Type B pancreatic cell (in vitro differentiated cells): Measurements from ENCODE around the gene TMOD4. TPM values are rescaled to one million over a fixed set of nuclear protein-coding genes. Genes with fewer than 3 reads are reported as not detected.
A peak's percentile ranks its signal among the peaks of the same experiment; 100 is the strongest.

Experiments used
- DNase-seq: peaks from one replicate; pipeline ENCODE4 v3.0.0; 2021; ENCODE audit warnings: mixed read lengths; ENCODE audit not compliant: unreplicated experiment; ENCODE audit errors: extremely low spot score
- H3K27ac Mint-ChIP-seq: 2 replicates; pipeline ENCODE4 v1.8.0; 2021; ENCODE audit warnings: mild to moderate bottlenecking, mixed read lengths
- H3K27me3 Mint-ChIP-seq: 2 replicates; pipeline ENCODE4 v1.8.0; 2021; ENCODE audit warnings: mixed read lengths
- H3K36me3 Mint-ChIP-seq: 2 replicates; pipeline ENCODE4 v1.8.0; 2021; ENCODE audit warnings: mixed read lengths
- H3K4me1 Mint-ChIP-seq: one replicate; pipeline ENCODE4 v1.8.0; 2021; ENCODE audit warnings: mixed read lengths; ENCODE audit not compliant: unreplicated experiment
- H3K4me3 Mint-ChIP-seq: 2 replicates; pipeline ENCODE4 v1.8.0; 2021; ENCODE audit warnings: mild to moderate bottlenecking, mixed read lengths
- H3K9me3 Mint-ChIP-seq: 2 replicates; pipeline ENCODE4 v1.8.0; 2021; ENCODE audit warnings: mixed read lengths
- CTCF ChIP-seq: fragments of 200-600 bp; sonication (generic); conservative IDR thresholded peaks from 2 replicates; pipeline ENCODE4 v1.5.0; 2021; ENCODE audit warnings: antibody characterized with exemption, mild to moderate bottlenecking
- total RNA-seq: library from RNA; stranded (reverse); gene quantifications from 2 replicates; pipeline ENCODE4 v1.2.1, GENCODE V29; 2021; ENCODE audit warnings: low replicate concordance

The TMOD4 gene
- total RNA-seq, 1 donor from 2014 or later, result 1.9 TPM

- no peak for TF ChIP-seq CTCF
- Mint-ChIP-seq H3K36me3 (peaks cover 4% of the 10 kb centered on the region), H3K27ac (no peak overlapping the region), H3K4me3 (peak overlapping the region; percentile 93), H3K27me3 (peaks cover 12% of the 10 kb centered on the region), H3K9me3 (no peaks in the 10 kb centered on the region), H3K4me1 (peaks cover 38% of the 10 kb centered on the region)
- no peak for DNase-seq
Observed at GRCh38 chr1:151143986-151144385, 31.8 kb downstream of the TMOD4 start.

- Mint-ChIP-seq H3K27me3 (peaks cover 12% of the 10 kb centered on the region), H3K4me1 (peaks cover 38% of the 10 kb centered on the region), H3K27ac (no peak overlapping the region), H3K9me3 (no peaks in the 10 kb centered on the region), H3K36me3 (peaks cover 4% of the 10 kb centered on the region), H3K4me3 (no peak overlapping the region)
- TF ChIP-seq CTCF, result no peak
- DNase-seq, result no peak
Observed at GRCh38 chr1:151143057-151143435, 32.7 kb downstream of the TMOD4 start.

GRCh38 chr1:151142411-151143056, 33.2 kb downstream of the TMOD4 start:
- H3K4me1 Mint-ChIP-seq, result peaks cover 33% of the 10 kb centered on the region
- H3K27ac Mint-ChIP-seq, result no peak overlapping the region
- no peak for DNase-seq
- H3K9me3 Mint-ChIP-seq, result no peaks in the 10 kb centered on the region
- H3K36me3 Mint-ChIP-seq, result peaks cover 4% of the 10 kb centered on the region
- peaks cover 8% of the 10 kb centered on the region for H3K27me3 Mint-ChIP-seq
- no peak for TF ChIP-seq CTCF
- no peak overlapping the region for H3K4me3 Mint-ChIP-seq

GRCh38 chr1:151137789-151138188, 38.0 kb downstream of the TMOD4 start:
- TF ChIP-seq CTCF, result no peak
- no peak for DNase-seq
- Mint-ChIP-seq H3K27me3 (peaks cover 11% of the 10 kb centered on the region), H3K27ac (no peak overlapping the region), H3K4me1 (no peaks in the 10 kb centered on the region), H3K4me3 (no peak overlapping the region), H3K9me3 (no peaks in the 10 kb centered on the region), H3K36me3 (peaks cover 12% of the 10 kb centered on the region)

GRCh38 chr1:151135433-151136385, 40.1 kb downstream of the TMOD4 start:
- Mint-ChIP-seq H3K4me3 (no peak overlapping the region), H3K9me3 (no peaks in the 10 kb centered on the region), H3K27ac (no peak overlapping the region), H3K27me3 (peaks cover 22% of the 10 kb centered on the region), H3K36me3 (peaks cover 12% of the 10 kb centered on the region), H3K4me1 (no peaks in the 10 kb centered on the region)
- TF ChIP-seq CTCF, result no peak
- no peak for DNase-seq
